MCF 10A (cell line): Measurements from ENCODE around the gene HOGA1. TPM values are rescaled to one million over a fixed set of nuclear protein-coding genes. Genes with fewer than 3 reads are reported as not detected.

ENCODE experiments used
- BruUV-seq: library from RNA; stranded (reverse); fragments of 400-500 nt; replicated peaks from 2 replicates; lab custom pipeline; 2021; lab: Mats Ljungman, UMichigan
- CTCF ChIA-PET: fragments of 300-600 bp; sonication (Branson Sonifier 250); formaldehyde crosslinking; extraction: SDS; loops from one replicate; lab custom pipeline; 2021; ENCODE audit warnings: antibody characterized with exemption, inconsistent platforms; lab: Yijun Ruan, JAX
- POLR2A ChIA-PET: fragments of 300-600, 350-650 bp; sonication (Branson Sonifier 250); formaldehyde crosslinking; extraction: SDS; loops from one replicate; lab custom pipeline; 2020; ENCODE audit warnings: antibody characterized with exemption, inconsistent platforms; lab: Yijun Ruan, JAX
- DNase-seq: peaks from one replicate; pipeline ENCODE4 v3.0.0-alpha.2; 2018; ENCODE audit not compliant: unreplicated experiment
- H3K27ac Mint-ChIP-seq: one replicate; pipeline ENCODE4 v1.8.0; 2022; ENCODE audit warnings: mild to moderate bottlenecking, low read depth, mixed read lengths; ENCODE audit not compliant: unreplicated experiment
- H3K27me3 Mint-ChIP-seq: one replicate; pipeline ENCODE4 v1.8.0; 2022; ENCODE audit warnings: mixed read lengths; ENCODE audit not compliant: insufficient read depth, unreplicated experiment
- H3K36me3 Mint-ChIP-seq: one replicate; pipeline ENCODE4 v1.8.0; 2022; ENCODE audit warnings: mild to moderate bottlenecking, moderate library complexity, mixed read lengths; ENCODE audit not compliant: insufficient read depth, unreplicated experiment
- H3K4me1 Mint-ChIP-seq: one replicate; pipeline ENCODE4 v1.8.0; 2022; ENCODE audit warnings: mixed read lengths; ENCODE audit not compliant: insufficient read depth, unreplicated experiment
- H3K4me3 Mint-ChIP-seq: one replicate; pipeline ENCODE4 v1.8.0; 2022; ENCODE audit warnings: mild to moderate bottlenecking, moderate library complexity, mixed read lengths; ENCODE audit not compliant: unreplicated experiment
- H3K9me3 Mint-ChIP-seq: one replicate; pipeline ENCODE4 v1.8.0; 2022; ENCODE audit warnings: mixed read lengths; ENCODE audit not compliant: unreplicated experiment
- CTCF ChIP-seq: fragments of 200-600 bp; IDR thresholded peaks from one replicate; pipeline ENCODE4 v1.8.0; 2022; ENCODE audit warnings: antibody characterized with exemption, mild to moderate bottlenecking; ENCODE audit not compliant: unreplicated experiment
- intact Hi-C: fragments of 100-400 bp; cut with micrococcal nuclease; formaldehyde crosslinking; loops from 2 replicates; pipeline ENCODE4 v1.14.1; 2022
- total RNA-seq: library from RNA; stranded (reverse); gene quantifications from 2 replicates; pipeline ENCODE4 v1.2.3, GENCODE V29; 2022

The HOGA1 gene
- total RNA-seq, 1 experiment from 2014 or later: 1.7 TPM

GRCh38 chr10:97549587-97550322, 34.4 kb upstream of the HOGA1 start:
- peak; percentile 69 for DNase-seq
- peak overlapping the region; percentile 56 for H3K4me3 Mint-ChIP-seq
- TF ChIP-seq CTCF: no peak
- H3K4me1 Mint-ChIP-seq: peaks cover 28% of the 10 kb centered on the region
- H3K27me3 Mint-ChIP-seq: no peaks in the 10 kb centered on the region
- ChIA-PET POLR2A (interaction anchor here (0.6 to 5.0 kb wide), 16 partner anchors 9 to 177 kb away, joined by 3 to 37 read pairs (median 3); partner anchors contain the start of genes ANKRD2, HOGA1, PI4K2A and UBTD1), CTCF (interaction anchor here (0.6 to 3.0 kb wide), 10 partner anchors 14 to 95 kb away, joined by 3 to 13 read pairs (median 4); partner anchors contain the start of gene UBTD1)
- H3K9me3 Mint-ChIP-seq: no peaks in the 10 kb centered on the region
- H3K27ac Mint-ChIP-seq: peak overlapping the region; percentile 98
- no TSS peak for BruUV-seq
- no peaks in the 10 kb centered on the region for H3K36me3 Mint-ChIP-seq
- intact Hi-C loops: no loop called here

- H3K27ac Mint-ChIP-seq: peak overlapping the region; percentile 98
- no peaks in the 10 kb centered on the region for H3K27me3 Mint-ChIP-seq
- H3K4me3 Mint-ChIP-seq: no peak overlapping the region
These were observed 33.6 kb upstream of the HOGA1 start for GRCh38 chr10:97550336-97551149.

GRCh38 chr10:97551271-97551670, 32.9 kb upstream of the HOGA1 start:
- ChIA-PET CTCF (interaction anchor here (0.9 to 8.8 kb wide), 10 partner anchors 16 to 143 kb away, joined by 3 to 95 read pairs (median 10); partner anchors contain the start of gene UBTD1), POLR2A (interaction anchor here (0.6 to 5.0 kb wide), 10 partner anchors 14 to 104 kb away, joined by 3 to 37 read pairs (median 5); partner anchors contain the start of genes HOGA1 and UBTD1)
- intact Hi-C loops: no loop called here
- Mint-ChIP-seq H3K27ac (peak overlapping the region; percentile 98), H3K36me3 (no peaks in the 10 kb centered on the region), H3K4me1 (peaks cover 28% of the 10 kb centered on the region), H3K27me3 (no peaks in the 10 kb centered on the region), H3K4me3 (no peak overlapping the region), H3K9me3 (no peaks in the 10 kb centered on the region)
- no peak for TF ChIP-seq CTCF
- no TSS peak for BruUV-seq
- no peak for DNase-seq

More at GRCh38 chr10:97550336-97551149, 33.6 kb upstream of the HOGA1 start:
- no peak for TF ChIP-seq CTCF
- no peaks in the 10 kb centered on the region for H3K36me3 Mint-ChIP-seq
- ChIA-PET CTCF (interaction anchor here (0.9 to 8.8 kb wide), 13 partner anchors 15 to 142 kb away, joined by 3 to 95 read pairs (median 4); partner anchors contain the start of gene UBTD1), POLR2A (interaction anchor here (0.6 to 5.0 kb wide), 14 partner anchors 14 to 176 kb away, joined by 3 to 37 read pairs (median 4); partner anchors contain the start of genes ANKRD2 and UBTD1)
- BruUV-seq: no TSS peak
- no peaks in the 10 kb centered on the region for H3K9me3 Mint-ChIP-seq
- no peak for DNase-seq
- intact Hi-C loops: no loop called here
- peaks cover 28% of the 10 kb centered on the region for H3K4me1 Mint-ChIP-seq
